ENCODE data around the gene SMARCA1.

DNA sequence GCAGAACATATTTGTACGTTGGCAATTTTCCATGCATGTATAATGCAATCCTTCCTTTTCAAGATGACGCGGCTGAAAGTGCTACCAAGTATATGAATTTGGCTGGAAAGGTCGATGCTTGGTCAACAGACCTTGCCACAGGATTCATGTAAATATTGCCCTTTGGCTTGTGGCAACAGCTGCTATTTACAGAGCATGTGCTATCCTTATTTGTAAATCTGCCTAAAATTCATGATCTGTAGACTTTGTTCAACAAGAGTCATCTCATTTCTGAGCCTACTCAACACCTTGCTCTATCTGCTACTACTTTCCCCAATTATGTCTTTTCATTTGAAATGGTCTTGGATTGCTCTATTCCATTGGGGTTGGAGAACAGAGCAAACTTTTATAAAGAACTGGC lies 1.9 kb upstream of the SMARCA1 start:
- TF ChIP-seq, protein P1, sequence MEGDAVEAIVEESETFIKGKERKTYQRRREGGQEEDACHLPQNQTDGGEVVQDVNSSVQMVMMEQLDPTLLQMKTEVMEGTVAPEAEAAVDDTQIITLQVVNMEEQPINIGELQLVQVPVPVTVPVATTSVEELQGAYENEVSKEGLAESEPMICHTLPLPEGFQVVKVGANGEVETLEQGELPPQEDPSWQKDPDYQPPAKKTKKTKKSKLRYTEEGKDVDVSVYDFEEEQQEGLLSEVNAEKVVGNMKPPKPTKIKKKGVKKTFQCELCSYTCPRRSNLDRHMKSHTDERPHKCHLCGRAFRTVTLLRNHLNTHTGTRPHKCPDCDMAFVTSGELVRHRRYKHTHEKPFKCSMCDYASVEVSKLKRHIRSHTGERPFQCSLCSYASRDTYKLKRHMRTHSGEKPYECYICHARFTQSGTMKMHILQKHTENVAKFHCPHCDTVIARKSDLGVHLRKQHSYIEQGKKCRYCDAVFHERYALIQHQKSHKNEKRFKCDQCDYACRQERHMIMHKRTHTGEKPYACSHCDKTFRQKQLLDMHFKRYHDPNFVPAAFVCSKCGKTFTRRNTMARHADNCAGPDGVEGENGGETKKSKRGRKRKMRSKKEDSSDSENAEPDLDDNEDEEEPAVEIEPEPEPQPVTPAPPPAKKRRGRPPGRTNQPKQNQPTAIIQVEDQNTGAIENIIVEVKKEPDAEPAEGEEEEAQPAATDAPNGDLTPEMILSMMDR (IDR thresholded peaks at IDR 0.05): no peak
- no peak for TF ChIP-seq POLR2A (IDR thresholded peaks at IDR 0.05)
